Muscle layer of colon (tissue), 2 donors: ENCODE data around the gene KLHL17.

Experiments used
- H3K27ac ChIP-seq: one replicate; pipeline ENCODE4 v1.7.0; 2013; ENCODE audit warnings: low read depth, mild to moderate bottlenecking, low read length, moderate library complexity
- H3K27me3 ChIP-seq, 2 donors: one replicate each; pipeline ENCODE4 v1.7.0; 2013; ENCODE audit warnings: low read length in 2 of 2, mild to moderate bottlenecking in 2 of 2; ENCODE audit not compliant: insufficient read depth in 2 of 2, control insufficient read depth in 1 of 2
- H3K36me3 ChIP-seq: one replicate; pipeline ENCODE4 v1.7.0; 2013; ENCODE audit warnings: mild to moderate bottlenecking, low read length; ENCODE audit not compliant: insufficient read depth
- H3K4me1 ChIP-seq: one replicate; pipeline ENCODE4 v1.7.0; 2013; ENCODE audit warnings: mild to moderate bottlenecking, low read length; ENCODE audit not compliant: insufficient read depth
- H3K4me3 ChIP-seq, 2 donors: one replicate each; pipeline ENCODE4 v1.7.0; 2013; ENCODE audit warnings: low read length in 2 of 2, low read depth in 1 of 2, mild to moderate bottlenecking in 1 of 2, moderate library complexity in 1 of 2
- H3K9ac ChIP-seq: one replicate; pipeline ENCODE4 v1.7.0; 2013; ENCODE audit warnings: low read length
- H3K9me3 ChIP-seq: one replicate; pipeline ENCODE4 v1.7.0; 2013; ENCODE audit warnings: mild to moderate bottlenecking, low read length
- donor health status: abdominal sarcoma.
- donor health status: Adenocarcinoma of cecum.

KLHL17 gene

GRCh38 chr1:967466-968343 lies 7.3 kb downstream of the KLHL17 start:
- Histone ChIP-seq H3K36me3 (no peaks in the 10 kb centered on the region), H3K9ac (no peak overlapping the region), H3K27ac (no peak overlapping the region), H3K4me3 (no peak overlapping the region), H3K9me3 (no peaks in the 10 kb centered on the region), H3K4me1 (no peaks in the 10 kb centered on the region), H3K27me3 (peaks cover 17 to 60% of the 10 kb centered on the region in 2 donors)

DNA sequence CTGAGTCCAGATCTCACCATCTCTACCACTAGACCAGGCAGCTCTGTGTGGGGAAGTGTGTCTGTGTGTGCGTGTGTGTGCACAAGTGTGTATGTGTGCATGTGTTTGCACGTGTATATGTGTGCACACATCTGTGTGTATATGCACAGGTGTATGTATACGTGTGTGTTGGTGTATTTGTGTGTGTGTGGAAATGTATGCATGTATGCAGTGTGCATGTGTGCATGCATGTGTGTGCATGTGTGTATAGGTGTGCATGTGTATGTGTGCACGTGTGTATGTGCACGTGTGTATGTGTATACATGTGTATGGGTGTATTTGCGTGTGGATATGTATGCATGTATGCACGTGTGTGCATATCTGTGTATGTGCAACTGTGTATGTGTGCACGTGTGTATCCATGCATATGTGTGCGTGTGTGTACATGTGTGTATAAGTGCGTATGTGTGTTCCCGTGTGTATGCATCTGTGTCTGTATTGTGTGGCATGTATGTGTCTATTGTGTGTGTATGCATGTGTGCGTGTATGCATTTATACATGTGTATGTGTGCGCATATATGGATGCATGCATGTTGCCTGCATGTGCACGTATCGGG lies 9.0 kb downstream of the KLHL17 start:
- H3K9ac ChIP-seq: no peak overlapping the region
- no peak overlapping the region for H3K4me3 ChIP-seq
- H3K36me3 ChIP-seq: no peaks in the 10 kb centered on the region
- no peaks in the 10 kb centered on the region for H3K9me3 ChIP-seq
- H3K27me3 ChIP-seq: peaks cover 17 to 77% of the 10 kb centered on the region in 2 donors
- H3K4me1 ChIP-seq: no peaks in the 10 kb centered on the region
- H3K27ac ChIP-seq: no peak overlapping the region

DNA sequence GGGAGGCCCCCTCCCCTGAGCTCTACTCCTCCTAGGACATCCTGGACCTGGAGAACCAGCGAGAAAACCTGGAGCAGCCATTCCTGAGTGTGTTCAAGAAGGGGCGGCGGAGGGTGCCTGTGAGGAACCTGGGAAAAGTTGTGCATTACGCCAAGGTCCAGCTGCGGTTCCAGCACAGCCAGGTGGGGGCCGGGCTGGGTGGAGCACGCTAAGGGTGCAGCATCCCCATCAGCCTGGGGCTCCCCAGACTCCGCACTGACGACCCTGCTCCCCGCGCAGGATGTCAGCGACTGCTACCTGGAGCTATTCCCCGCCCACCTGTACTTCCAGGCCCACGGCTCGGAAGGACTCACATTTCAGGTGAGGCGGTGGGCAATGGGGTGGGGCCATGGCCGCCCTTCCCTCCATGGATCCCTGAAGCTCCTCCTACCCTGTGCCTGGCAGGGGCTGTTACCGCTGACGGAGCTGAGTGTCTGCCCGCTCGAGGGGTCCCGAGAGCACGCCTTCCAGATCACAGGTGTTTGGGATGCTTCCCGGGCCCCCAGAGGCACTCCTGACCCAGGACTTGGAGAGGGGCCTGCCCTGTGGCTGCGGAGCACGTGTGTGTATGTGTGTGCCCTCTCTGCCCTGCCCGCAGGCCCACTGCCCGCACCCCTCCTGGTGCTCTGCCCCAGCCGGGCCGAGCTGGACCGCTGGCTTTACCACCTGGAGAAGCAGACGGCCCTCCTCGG lies 10.0 kb downstream of the KLHL17 start:
- no peak overlapping the region for H3K4me3 ChIP-seq
- no peak overlapping the region for H3K27ac ChIP-seq
- no peaks in the 10 kb centered on the region for H3K36me3 ChIP-seq
- peaks cover 17 to 87% of the 10 kb centered on the region in 2 donors for H3K27me3 ChIP-seq
- H3K9ac ChIP-seq: no peak overlapping the region
- no peaks in the 10 kb centered on the region for H3K4me1 ChIP-seq
- H3K9me3 ChIP-seq: no peaks in the 10 kb centered on the region

GRCh38 chr1:970973-971730 lies 10.8 kb downstream of the KLHL17 start:
- Histone ChIP-seq H3K4me1 (no peaks in the 10 kb centered on the region), H3K9ac (no peak overlapping the region), H3K27ac (no peak overlapping the region), H3K4me3 (no peak overlapping the region), H3K36me3 (no peaks in the 10 kb centered on the region), H3K9me3 (no peaks in the 10 kb centered on the region), H3K27me3 (peaks cover 17 to 92% of the 10 kb centered on the region in 2 donors)

DNA sequence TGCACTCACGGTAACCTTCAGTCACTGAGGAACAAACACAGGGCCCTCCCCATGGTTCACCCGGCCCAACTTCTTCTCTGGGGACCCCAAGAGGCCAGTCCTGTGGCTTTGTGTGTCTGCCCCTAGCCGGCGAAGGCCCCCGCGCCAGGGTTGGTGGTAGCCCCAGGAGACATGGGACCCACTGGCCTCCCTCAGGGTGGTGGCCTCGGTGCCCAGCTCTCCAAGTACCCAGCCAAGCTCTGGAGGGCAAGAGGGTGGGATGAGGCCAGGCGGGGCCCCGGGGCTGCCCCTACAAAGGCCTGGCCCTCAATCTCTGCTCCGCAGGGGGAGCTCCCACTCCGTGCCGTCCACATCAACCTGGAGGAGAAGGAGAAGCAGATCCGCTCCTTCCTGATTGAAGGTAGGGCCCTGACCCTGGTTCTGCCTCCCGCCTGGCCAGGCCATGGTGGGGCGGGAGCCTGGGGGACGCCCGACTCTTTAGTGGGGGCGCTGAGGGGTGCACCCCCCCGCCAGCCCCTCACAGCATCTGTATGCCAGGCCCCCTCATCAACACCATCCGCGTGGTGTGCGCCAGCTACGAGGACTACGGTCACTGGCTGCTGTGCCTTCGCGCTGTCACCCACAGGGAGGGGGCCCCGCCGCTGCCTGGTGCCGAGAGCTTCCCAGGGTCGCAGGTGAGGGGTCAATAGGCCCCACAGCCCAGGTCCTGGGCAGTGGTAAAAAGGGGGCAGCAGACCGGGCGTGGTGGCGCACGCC lies 11.5 kb downstream of the KLHL17 start:
- no peak overlapping the region for H3K4me3 ChIP-seq
- H3K9me3 ChIP-seq: no peaks in the 10 kb centered on the region
- no peaks in the 10 kb centered on the region for H3K4me1 ChIP-seq
- no peaks in the 10 kb centered on the region for H3K36me3 ChIP-seq
- no peak overlapping the region for H3K27ac ChIP-seq
- peaks cover 17 to 87% of the 10 kb centered on the region in 2 donors for H3K27me3 ChIP-seq
- H3K9ac ChIP-seq: no peak overlapping the region

- Histone ChIP-seq H3K9me3 (no peaks in the 10 kb centered on the region), H3K36me3 (no peaks in the 10 kb centered on the region), H3K27ac (no peak overlapping the region), H3K27me3 (peaks cover 14 to 77% of the 10 kb centered on the region in 2 donors), H3K9ac (no peak overlapping the region), H3K4me1 (no peaks in the 10 kb centered on the region), H3K4me3 (no peak overlapping the region)
Observed at GRCh38 chr1:972726-973458, 12.5 kb downstream of the KLHL17 start.

GRCh38 chr1:973459-974292 lies 13.3 kb downstream of the KLHL17 start:
- H3K27me3 ChIP-seq: peaks cover 7 to 69% of the 10 kb centered on the region in 2 donors
- H3K9ac ChIP-seq: no peak overlapping the region
- H3K4me1 ChIP-seq: no peaks in the 10 kb centered on the region
- H3K9me3 ChIP-seq: no peaks in the 10 kb centered on the region
- no peak overlapping the region for H3K27ac ChIP-seq
- no peak overlapping the region for H3K4me3 ChIP-seq
- no peaks in the 10 kb centered on the region for H3K36me3 ChIP-seq

DNA sequence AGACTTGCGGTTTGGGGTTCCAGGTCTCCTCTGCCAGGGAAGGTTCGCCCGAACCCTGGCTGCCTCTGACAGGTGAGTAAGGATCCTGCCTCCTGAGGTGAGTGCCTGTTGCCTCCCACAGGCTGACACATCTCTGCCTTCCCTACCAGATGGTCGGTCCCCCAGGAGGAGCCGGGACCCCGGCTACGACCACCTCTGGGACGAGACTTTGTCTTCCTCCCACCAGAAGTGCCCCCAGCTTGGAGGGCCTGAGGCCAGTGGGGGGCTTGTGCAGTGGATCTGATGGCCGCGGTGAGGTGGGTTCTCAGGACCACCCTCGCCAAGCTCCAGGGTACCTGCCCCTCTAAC lies 13.9 kb downstream of the KLHL17 start:
- H3K4me3 ChIP-seq: no peak overlapping the region
- H3K9me3 ChIP-seq: no peaks in the 10 kb centered on the region
- H3K36me3 ChIP-seq: no peaks in the 10 kb centered on the region
- H3K9ac ChIP-seq: no peak overlapping the region
- H3K4me1 ChIP-seq: no peaks in the 10 kb centered on the region
- H3K27me3 ChIP-seq: peaks cover under 1 to 64% of the 10 kb centered on the region in 2 donors
- no peak overlapping the region for H3K27ac ChIP-seq

GRCh38 chr1:974687-975328 lies 14.4 kb downstream of the KLHL17 start:
- H3K27ac ChIP-seq: no peak overlapping the region
- no peaks in the 10 kb centered on the region for H3K4me1 ChIP-seq
- H3K27me3 ChIP-seq: peaks cover 0 to 64% of the 10 kb centered on the region in 2 donors
- H3K4me3 ChIP-seq: no peak overlapping the region
- H3K9me3 ChIP-seq: no peaks in the 10 kb centered on the region
- no peaks in the 10 kb centered on the region for H3K36me3 ChIP-seq
- no peak overlapping the region for H3K9ac ChIP-seq
